Posterior cingulate gyrus (tissue), 11 donors: ENCODE data around the gene ZSCAN4.

Experiments
- DNase-seq, 10 donors: peaks; one replicate each; pipeline versions ENCODE4 v3.0.0 to v3.0.0-alpha.2; 2020 to 2021; ENCODE audit warnings: mixed read lengths in 3 of 10
- intact Hi-C: fragments of 100-400 bp; cut with DNase I; formaldehyde crosslinking; loops from one replicate; pipeline ENCODE4 v1.15.1; 2023

The ZSCAN4 gene

DNA sequence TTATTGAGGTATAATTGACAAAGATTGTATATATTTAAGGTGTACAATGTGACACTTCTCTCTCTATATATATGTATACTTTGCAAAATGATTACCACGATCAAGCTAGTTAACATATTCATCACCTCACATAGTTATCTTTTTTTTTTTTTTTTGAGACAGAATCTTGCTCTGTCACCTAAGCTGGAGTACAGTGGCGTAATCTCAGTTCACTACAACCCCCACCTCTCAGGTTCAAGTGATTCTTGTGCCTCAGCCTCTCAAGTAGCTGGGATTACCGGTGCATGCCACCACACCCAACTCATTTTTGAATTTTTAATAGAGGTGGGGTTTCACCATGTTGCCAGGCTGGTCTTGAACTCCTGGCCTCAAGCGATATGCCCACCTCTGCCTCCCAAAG lies 3.7 kb downstream of the ZSCAN4 start:
- DNase-seq, result no peak
- intact Hi-C loops, result no loop called here

DNA sequence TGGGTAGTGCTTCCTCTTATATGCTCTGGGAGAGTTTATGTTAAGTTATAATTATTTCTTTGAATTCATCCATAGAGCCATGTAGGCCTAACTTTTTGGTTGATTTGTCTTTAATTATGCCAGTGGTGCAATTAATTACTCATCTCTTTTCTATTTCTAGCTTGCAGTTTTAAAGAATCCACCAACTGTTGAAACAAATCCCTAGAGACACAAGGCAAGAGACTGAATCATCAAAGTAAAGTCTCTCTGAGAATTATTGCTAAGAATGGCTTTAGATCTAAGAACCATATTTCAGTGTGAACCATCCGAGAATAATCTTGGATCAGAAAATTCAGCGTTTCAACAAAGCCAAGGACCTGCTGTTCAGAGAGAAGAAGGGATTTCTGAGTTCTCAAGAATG lies 7.1 kb downstream of the ZSCAN4 start:
- intact Hi-C loops, result no loop called here

DNA sequence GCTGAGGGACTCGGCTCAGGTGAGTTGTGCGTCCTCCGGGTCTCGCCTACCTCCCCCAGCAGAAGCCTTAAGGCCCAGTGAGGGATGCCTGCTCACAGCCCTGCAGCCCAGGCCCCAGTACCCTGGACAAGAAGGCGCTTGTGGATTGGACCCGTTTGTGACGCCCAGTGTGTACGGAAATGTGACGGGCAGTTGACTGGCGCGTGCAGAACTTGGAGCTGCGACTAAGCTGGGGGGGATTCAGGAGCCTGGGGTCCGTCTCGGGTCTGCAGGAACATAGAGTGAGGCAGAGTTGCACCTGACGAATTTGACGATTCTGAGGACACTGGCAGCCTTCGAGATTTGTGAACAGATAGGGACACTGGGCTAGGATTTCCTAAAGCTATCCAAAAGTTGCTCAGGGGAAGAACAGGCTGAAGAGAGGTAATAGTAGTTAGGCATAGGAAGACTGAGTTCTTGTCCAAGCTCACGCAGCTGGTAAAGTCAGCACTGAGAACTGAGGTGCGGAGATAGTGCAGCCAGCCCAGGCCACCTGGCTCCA lies 13.6 kb downstream of the ZSCAN4 start:
- no peak for DNase-seq
- intact Hi-C loops, result loop anchor here (5.0 to 10.0 kb wide), 2 partner anchors 47 to 105 kb away; partner anchors contain the start of genes ZNF211 and ZNF416

More for the DNA sequence above, 7.1 kb downstream of the ZSCAN4 start:
- no peak for DNase-seq

DNA sequence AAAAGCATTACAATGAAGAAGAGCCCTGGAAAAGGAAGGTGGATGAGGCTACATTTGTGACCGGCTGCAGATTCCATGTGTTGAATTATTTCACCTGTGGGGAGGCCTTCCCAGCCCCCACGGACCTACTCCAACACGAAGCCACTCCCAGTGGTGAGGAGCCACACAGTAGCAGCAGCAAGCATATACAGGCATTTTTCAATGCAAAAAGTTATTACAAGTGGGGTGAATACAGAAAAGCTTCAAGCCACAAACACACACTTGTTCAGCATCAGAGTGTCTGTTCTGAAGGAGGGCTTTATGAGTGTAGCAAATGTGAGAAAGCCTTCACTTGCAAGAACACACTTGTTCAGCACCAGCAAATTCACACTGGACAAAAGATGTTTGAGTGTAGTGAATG lies 18.0 kb downstream of the ZSCAN4 start:
- intact Hi-C loops, result loop anchor here (10.0 kb wide), 1 partner anchor 52 kb away; the partner anchor contains the start of gene ZNF211
- DNase-seq, result no peak

GRCh38 chr19:57687363-57688010 lies 18.8 kb downstream of the ZSCAN4 start:
- DNase-seq, result no peak
- intact Hi-C loops, result loop anchor here (10.0 kb wide), 1 partner anchor 53 kb away; the partner anchor contains the start of gene ZNF211

GRCh38 chr19:57688011-57688763 lies 19.5 kb downstream of the ZSCAN4 start:
- intact Hi-C loops, result loop anchor here (10.0 kb wide), 1 partner anchor 53 kb away; the partner anchor contains the start of gene ZNF211
- DNase-seq, result no peak

DNA sequence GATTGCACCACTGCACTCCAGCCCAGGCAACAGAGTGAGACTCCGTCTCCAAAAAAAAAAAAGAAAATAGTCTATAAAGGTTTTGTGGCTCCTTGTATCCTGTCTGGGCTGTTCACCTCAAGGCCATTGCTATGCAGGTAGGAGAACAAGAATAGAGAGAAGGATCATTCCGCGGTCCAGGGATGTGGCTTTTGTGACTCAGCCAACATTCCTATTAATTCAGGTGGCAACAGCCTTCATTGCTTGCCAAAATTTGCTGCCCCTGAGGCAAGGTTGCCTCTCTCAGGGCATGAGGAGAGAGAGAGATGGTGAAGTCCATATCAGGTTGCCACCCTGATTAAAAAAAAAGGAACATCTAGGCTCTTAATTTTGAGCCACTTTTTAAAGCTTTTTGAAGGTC lies 21.0 kb downstream of the ZSCAN4 start:
- no peak for DNase-seq
- intact Hi-C loops, result loop anchor here (10.0 kb wide), 1 partner anchor 55 kb away; the partner anchor contains the start of gene ZNF211

DNA sequence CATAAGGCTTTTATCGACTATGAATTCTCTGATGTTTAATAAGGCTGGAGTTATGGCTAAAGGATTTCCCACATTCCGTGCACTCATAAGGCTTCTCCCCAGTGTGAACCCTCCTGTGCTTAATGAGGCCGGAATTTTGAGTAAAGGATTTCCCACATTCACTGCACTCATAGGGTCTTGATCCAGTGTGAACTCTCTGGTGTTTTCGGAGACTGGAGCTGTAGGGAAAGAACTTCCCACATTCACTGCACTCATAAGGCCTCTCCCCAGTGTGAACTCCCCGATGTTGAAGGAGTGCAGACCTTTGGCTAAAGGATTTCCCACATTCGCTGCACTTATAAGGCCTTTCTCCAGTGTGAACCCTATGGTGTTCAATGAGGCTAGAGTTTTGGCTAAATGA lies 32.9 kb downstream of the ZSCAN4 start:
- no peak for DNase-seq
- intact Hi-C loops, result no loop called here

DNA sequence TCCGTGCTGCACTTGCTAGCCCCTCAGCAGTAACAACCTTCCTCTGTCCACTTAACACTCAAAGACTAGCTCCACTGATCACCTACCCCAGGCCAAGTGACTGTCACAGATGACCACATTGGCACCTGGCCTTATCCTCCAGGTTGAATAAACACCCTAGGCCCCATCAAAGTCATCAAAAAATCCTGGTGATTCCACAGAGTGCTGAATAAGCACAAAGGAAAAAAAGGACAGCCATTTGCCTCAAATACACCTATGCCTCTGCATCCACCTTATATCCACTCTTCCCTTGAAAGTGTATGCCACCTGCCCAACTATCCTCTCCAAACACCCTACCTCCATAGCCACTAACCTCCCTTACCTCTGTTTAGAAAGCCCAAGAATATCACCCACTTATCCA lies 37.6 kb downstream of the ZSCAN4 start:
- intact Hi-C loops, result no loop called here
- no peak for DNase-seq

DNA sequence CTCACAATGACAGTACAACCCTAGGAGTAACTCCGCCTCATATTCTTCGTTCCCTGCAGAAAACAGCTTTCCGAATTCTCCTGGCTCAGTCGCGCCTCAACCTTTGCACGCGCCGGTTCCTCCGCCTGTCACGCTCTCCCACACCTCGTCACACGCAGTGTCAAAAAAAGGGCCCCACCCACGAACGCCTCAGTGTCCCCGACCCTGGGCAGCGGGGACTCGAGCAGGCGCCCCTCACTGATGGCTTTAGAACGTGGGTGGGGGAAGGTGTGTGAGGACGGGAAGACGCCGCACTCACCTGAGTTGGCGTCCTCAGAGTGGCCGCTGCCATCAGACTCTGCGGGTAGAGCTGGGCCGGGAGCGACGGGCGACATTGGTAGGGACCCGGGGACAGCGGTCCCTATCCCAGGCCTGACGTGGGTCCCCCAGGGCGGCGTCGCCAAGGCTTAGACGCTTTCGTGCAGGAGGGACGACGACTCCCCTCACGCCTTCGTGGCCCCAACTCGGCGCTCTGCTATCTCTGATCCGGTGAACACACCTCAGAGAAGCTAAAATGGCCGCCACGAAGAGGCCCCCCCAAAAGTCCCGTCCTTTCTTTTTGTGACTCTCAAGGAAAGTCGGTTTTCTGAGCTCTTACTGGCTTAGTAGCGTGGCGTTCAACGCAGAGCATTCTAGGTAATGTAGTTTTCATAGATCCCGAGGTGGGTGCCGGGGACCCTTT lies 40.1 kb downstream of the ZSCAN4 start, which contains the start of gene ZNF154:
Gene ZNF154 (minus strand): TSS at position 564 of the 721 bp plus-strand sequence. CDS start 233 bp downstream, at position 331.
- peak; percentile 14 to 93 (median 66) for DNase-seq
- intact Hi-C loops, result no loop called here

DNA sequence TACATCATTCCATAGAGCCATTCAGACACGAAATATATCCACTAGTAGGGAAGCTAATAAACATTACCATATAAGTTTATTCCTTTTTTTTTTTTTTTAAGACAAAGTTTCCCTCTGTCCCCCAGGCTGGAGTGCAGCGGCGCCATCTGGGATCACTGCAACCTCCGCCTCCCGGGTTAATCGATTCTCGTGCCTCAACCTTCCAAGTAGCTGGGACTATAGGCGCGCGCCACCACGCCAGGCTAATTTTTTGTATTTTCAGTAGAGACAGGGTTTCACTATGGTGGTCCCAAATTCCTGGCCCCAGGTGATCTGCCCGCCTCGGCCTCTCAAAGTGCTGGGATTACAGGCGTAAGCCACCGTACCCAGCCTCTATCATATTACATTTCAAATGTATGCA lies 40.9 kb downstream of the ZSCAN4 start:
- intact Hi-C loops, result no loop called here

GRCh38 chr19:57712222-57712621 lies 43.5 kb downstream of the ZSCAN4 start:
- DNase-seq, result no peak

More for the DNA sequence above, 40.9 kb downstream of the ZSCAN4 start:
- DNase-seq, result no peak

GRCh38 chr19:57719424-57719823 lies 50.7 kb downstream of the ZSCAN4 start:
- DNase-seq, result no peak
- intact Hi-C loops, result no loop called here

More at GRCh38 chr19:57712222-57712621, 43.5 kb downstream of the ZSCAN4 start:
- intact Hi-C loops, result no loop called here

- intact Hi-C loops, result no loop called here
- DNase-seq, result no peak
These were observed 51.3 kb downstream of the ZSCAN4 start for GRCh38 chr19:57719901-57720519.

DNA sequence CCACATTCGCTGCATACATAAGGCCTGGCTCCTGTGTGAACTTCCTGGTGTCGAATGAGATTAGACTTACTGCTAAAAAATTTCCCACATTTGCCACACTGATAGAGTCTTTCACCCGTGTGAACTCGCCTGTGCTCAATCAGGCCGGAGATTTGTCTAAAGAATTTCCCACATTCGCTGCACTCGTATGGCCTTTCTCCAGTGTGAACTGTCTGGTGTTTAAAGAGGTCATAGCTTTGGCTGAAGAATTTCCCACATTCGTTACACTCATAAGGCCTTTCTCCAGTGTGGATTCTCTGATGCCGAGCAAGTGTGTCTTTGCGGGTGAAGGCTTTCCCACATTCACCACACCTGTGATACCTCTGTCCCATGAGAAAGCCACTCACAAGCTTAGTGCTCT lies 52.1 kb downstream of the ZSCAN4 start:
- intact Hi-C loops, result no loop called here
- DNase-seq, result no peak
